Vagina (tissue), 2 donors: ENCODE measurements around the gene FAM200A.

Experiments
- CTCF ChIP-seq, 3 experiments: fragments of 450-650 bp in 2 of 3; fragments of 200-600 bp in 1 of 3; sonication (generic) in 1 of 3; IDR thresholded peaks; one replicate each; pipeline ENCODE4 v1.5.1; 2017 to 2019; ENCODE audit warnings: antibody characterized with exemption in 3 of 3, mild to moderate bottlenecking in 2 of 3, moderate library complexity in 2 of 3
- POLR2A ChIP-seq, 2 donors: fragments of 450-650 bp; IDR thresholded peaks; one replicate each; pipeline ENCODE4 v1.6.1; 2017; ENCODE audit warnings: antibody characterized with exemption in 2 of 2, mild to moderate bottlenecking in 2 of 2, moderate library complexity in 2 of 2
- POLR2AphosphoS5 ChIP-seq, 2 donors: sonication (generic); formaldehyde crosslinking; IDR thresholded peaks; one replicate each; pipeline ENCODE4 v1.9.0; 2017; ENCODE audit warnings: antibody characterized with exemption in 2 of 2, mild to moderate bottlenecking in 2 of 2, low read depth in 1 of 2; ENCODE audit not compliant: insufficient read depth in 1 of 2

GRCh38 chr7:99588868-99589267 lies 37.0 kb upstream of the FAM200A start:
- TF ChIP-seq CTCF (IDR thresholded peaks at IDR 0.05) = no peak
- no peak for TF ChIP-seq POLR2AphosphoS5 (IDR thresholded peaks at IDR 0.05; ENCODE audit: insufficient read depth in 1 of 2, low read depth in 1 of 2)
- TF ChIP-seq POLR2A (IDR thresholded peaks at IDR 0.05) = no peak
